Stimulated activated CD4-positive, alpha-beta T cell treated with anti-CD3 and anti-CD28 coated beads, Interleukin-15, amount 100 ng/mL, for 48 hours (primary cell): Measurements from ENCODE around the gene ERC2.
A peak's percentile ranks its signal among the peaks of the same experiment; 100 is the strongest.
"Not testable (repeated sequence)": the region's sequence is repeated elsewhere in the genome, so short reads cannot be mapped to it uniquely, and the experiment has no call there.

ENCODE experiments used
- DNase-seq, 2 donors: peaks; one replicate each; pipeline ENCODE4 v3.0.0-alpha.2; 2020; ENCODE audit warnings: low read depth in 2 of 2

ERC2 gene

GRCh38 chr3:56468184-56469106 lies at the start of gene ERC2:
ERC2 (minus strand) TSS chr3:56468467.
- no peak for DNase-seq

- no peak for DNase-seq
Measured at GRCh38 chr3:56502738-56503137, 34.5 kb upstream of the ERC2 start.

DNA sequence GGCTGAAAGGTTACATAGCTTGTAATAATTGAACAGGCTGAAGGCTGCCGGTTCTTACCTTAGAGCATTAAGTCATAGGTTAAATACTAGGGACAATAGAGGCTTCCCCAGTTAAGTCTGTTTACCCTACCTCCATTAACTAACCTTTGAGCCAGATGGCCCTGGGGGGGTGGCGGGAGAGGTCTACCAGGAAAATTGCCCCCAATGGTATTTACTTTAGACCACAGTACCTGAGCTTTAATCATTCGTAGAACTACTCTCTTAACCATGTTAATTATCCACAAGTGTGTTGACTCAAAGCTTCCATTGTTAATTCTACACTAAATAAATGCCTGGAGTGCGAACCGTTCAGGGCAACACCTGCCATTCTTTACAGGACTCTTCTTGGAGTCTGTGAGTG lies 28.1 kb upstream of the ERC2 start:
- not testable (repeated sequence) for DNase-seq

DNA sequence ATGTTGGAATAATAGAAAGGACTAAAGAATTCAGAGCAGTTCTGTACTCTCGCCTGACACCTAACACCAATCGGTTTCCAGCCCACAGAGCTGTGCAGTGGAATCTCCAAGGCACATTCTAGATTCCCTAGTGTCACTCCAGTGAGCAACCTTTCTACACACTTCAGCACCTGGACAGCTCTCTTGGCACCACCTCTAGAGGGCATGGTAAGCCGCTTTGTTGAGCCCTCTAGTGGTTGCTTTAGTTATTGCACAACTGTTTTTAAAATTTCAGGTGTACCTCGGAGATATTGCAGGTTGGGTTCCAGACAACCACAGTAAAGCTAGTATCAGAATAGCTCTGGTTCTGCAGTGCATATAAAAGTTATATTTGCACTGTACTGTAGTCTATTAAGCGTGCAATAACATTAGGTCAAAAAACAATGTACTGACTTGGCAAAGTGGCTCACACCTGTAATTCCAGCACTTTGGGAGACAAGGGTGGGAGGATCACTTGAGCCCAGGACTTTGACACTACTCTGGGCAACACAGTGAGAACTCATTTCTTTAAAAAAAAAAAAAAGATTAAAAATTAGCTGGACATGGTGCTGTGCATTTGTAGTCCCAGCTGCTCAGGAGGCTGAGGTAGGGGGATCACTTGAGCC lies 26.5 kb upstream of the ERC2 start:
- peak; percentile 33 to 57 for DNase-seq

GRCh38 chr3:56491566-56491965 lies 23.3 kb upstream of the ERC2 start:
- DNase-seq: no peak

- DNase-seq: no peak
Measured at GRCh38 chr3:56488812-56489600, 20.7 kb upstream of the ERC2 start.

GRCh38 chr3:56484525-56485032 lies 16.3 kb upstream of the ERC2 start:
- no peak for DNase-seq

DNA sequence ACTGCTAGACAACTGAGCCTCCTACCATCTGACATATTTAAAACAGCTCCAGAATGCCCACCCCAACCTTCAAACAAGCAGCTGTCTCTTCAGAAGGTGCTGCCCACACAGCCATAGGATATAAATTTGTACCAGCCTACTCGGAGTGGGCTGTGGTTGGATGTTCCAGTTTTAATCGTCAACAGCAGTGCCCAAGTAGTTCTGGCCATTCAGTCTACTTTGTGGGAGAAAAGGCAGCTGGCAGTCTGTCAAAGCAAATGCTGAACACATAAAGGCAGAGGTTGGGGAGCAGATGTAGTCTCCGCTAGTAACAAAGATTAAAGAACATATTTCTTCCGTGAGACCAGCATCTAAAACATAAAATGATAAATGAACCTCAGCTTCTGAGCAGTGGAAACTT lies 15.9 kb upstream of the ERC2 start:
- DNase-seq: no peak

- DNase-seq: no peak
Measured at GRCh38 chr3:56477646-56478045, 9.4 kb upstream of the ERC2 start.

DNA sequence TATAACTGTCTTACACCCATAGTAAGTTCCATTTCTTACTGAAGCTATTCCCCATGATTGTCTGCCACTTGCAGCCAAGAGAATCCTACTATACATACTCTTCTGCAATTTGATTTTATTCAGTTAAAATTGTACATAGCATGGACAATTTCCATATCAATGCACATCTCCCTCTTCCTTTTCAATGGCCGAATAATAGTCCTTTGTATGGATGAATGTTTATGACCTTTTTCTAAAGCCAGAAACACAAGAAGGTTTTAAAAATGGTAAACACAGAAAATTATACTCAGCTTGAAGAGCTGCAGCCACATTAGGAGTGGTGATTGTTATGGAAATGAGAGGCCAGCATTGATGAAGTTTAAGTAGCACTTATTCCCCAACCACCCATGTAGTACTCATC lies 8.5 kb upstream of the ERC2 start:
- no peak for DNase-seq

GRCh38 chr3:56471771-56472170 lies 3.5 kb upstream of the ERC2 start:
- no peak for DNase-seq

- DNase-seq: no peak
Measured at GRCh38 chr3:56469141-56469540, 874 bp upstream of the ERC2 start.

DNA sequence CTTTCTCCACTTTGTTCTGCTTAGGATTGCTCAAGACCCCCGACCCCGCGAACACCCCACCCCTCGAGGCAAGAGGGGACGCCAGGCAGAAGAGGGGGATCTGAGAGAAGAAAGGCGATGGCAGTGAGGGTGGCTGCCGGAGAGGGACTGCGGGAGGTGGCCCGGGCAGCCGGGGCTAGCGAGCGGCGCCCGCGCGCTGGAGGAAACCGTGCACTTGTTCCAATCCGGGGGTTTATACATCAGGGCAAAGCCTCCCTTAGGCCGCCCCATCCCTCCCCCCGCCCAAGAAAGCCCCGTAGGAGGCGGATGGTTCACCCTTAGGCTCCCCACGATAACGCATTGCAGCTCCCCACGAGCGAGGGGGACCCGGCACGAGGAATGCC lies 475 bp downstream of the ERC2 start:
- no peak for DNase-seq

GRCh38 chr3:56467108-56467507 lies 1.2 kb downstream of the ERC2 start:
- peak; percentile 8 to 27 for DNase-seq

DNA sequence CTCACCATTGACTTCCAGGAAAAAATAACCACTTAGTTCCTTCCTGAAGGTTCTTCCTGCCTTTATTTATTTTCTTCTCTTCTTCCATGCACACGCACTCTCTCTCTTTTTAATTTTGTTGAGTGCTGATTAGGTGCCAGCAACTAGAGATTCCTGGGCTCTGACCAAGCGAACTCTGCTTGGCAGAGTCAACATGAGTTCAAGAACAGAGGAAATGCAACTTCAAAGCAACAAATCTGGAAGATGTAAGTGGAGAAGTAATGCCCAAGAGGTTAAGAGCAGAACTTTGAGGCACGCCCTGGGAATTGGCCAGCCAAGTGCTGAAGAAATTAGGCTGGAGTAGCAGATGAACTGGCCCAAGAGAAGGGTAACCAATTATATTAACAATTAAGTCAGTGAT lies 8.5 kb downstream of the ERC2 start:
- no peak for DNase-seq

DNA sequence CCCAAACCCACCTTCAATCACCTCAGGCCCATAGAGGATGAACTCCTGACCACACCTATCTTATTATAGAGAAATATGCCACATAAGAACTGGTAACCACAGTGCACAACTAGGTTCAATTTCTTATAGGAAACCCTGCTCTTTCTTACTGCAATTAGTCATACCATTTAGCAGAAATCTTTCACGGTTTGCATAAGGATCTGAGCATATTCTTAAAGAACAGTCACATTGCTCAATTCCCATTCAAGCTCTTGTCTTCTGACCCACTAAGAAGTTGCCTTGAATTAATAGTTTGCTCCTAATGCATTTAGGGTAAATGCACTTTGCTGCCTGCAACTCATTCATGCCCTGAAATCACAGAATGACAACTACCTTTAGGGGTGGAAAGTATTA lies 9.2 kb downstream of the ERC2 start:
- DNase-seq: no peak

DNA sequence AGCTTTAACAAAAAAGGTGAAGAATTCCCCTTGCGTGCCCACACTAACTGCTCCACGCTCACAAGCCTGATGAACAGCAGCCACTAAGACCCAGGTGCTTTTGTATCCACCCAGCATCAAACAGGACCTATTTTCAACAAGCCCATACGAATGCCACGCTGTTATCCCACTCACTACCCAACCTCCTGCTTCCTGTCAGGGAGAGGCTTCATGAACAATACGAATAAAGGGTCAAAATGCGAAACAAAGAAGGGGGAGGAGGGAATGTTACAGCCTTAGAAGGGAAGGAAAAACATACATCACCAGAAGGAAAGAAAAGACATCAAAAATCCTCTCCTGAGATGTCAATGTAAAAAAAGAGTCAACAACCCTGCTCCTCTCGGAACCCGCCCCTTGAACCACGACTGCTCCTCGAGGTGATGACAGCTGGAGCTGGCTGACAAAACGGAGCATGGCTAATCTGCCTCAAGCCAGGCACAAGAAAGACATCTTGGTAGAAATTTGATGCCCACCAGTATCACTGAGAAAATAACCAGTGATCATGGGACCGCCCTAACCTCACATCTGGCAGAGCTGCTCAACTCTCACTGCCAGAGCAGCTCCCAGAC lies 9.7 kb downstream of the ERC2 start:
- DNase-seq: no peak

GRCh38 chr3:56456117-56456516 lies 12.2 kb downstream of the ERC2 start:
- DNase-seq: no peak

GRCh38 chr3:56453011-56453410 lies 15.3 kb downstream of the ERC2 start:
- DNase-seq: no peak

DNA sequence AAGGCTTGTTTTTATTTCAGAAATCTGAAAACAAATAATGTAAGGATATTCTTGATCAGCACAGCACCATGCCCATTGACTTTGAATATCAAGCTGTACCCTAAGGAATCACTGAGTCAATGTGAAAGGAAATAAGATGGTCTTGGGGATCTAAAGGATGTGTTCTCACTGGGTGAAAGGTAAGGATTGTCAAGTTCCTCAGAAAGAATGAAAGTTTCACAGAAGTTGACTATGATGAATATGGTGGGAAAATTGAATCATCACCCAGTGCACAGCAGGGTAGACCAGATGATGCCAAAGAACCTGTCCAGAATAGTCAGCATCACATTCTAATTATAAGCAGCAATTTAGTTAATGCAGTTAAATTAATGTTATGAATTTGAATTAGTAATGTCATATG lies 16.2 kb downstream of the ERC2 start:
- no peak for DNase-seq

- no peak for DNase-seq
Measured at GRCh38 chr3:56443372-56443771, 24.9 kb downstream of the ERC2 start.

- DNase-seq: no peak
Measured at GRCh38 chr3:56428667-56429066, 39.6 kb downstream of the ERC2 start.
